ENCODE measurements around the gene GPR107. TPM values are rescaled to one million over a fixed set of nuclear protein-coding genes. Genes with fewer than 3 reads are reported as not detected.
A peak's percentile ranks its signal among the peaks of the same experiment; 100 is the strongest.

GPR107 gene
- total RNA-seq, 1 donor from 2014 or later: 25.5 TPM

GRCh38 chr9:130182381-130182909, 128.7 kb downstream of the GPR107 start:
- TF ChIP-seq POLR2A (IDR thresholded peaks at IDR 0.05) (no peak), POLR2AphosphoS5 (IDR thresholded peaks at IDR 0.05; ENCODE audit: insufficient read depth in 1 of 2, low read depth in 1 of 2) (peak in 1 of 2 donors; percentile 3)
- intact Hi-C loops (cut with DNase I): no loop called here
- Histone ChIP-seq H3K4me1 (peaks cover 57% of the 10 kb centered on the region), H3K27me3 (no peaks in the 10 kb centered on the region), H3K36me3 (no peaks in the 10 kb centered on the region), H3K4me3 (no peak overlapping the region), H3K27ac (peak overlapping the region; percentile 90), H3K9me3 (no peaks in the 10 kb centered on the region)
- no peak for DNase-seq (ENCODE audit: extremely low spot score in 2 of 2)

- no peak overlapping the region for H3K4me3 ChIP-seq
- TF ChIP-seq CTCF (IDR thresholded peaks at IDR 0.05) (no peak), POLR2AphosphoS5 (IDR thresholded peaks at IDR 0.05; ENCODE audit: insufficient read depth in 1 of 2, low read depth in 1 of 2) (no peak), POLR2A (IDR thresholded peaks at IDR 0.05) (no peak)
- H3K9me3 ChIP-seq: no peaks in the 10 kb centered on the region
- H3K27ac ChIP-seq: peak overlapping the region; percentile 90
- intact Hi-C loops (cut with DNase I): no loop called here
- H3K27me3 ChIP-seq: no peaks in the 10 kb centered on the region
- H3K4me1 ChIP-seq: peaks cover 62% of the 10 kb centered on the region
- H3K36me3 ChIP-seq: no peaks in the 10 kb centered on the region
- no peak for DNase-seq (ENCODE audit: extremely low spot score in 2 of 2)
Observed at GRCh38 chr9:130183133-130183762, 129.5 kb downstream of the GPR107 start.

GRCh38 chr9:130185017-130185416, 131.3 kb downstream of the GPR107 start:
- Histone ChIP-seq H3K4me1 (peaks cover 75% of the 10 kb centered on the region), H3K36me3 (no peaks in the 10 kb centered on the region), H3K9me3 (no peaks in the 10 kb centered on the region), H3K27me3 (no peaks in the 10 kb centered on the region), H3K27ac (peak overlapping the region; percentile 90), H3K4me3 (no peak overlapping the region)
- no peak for DNase-seq (ENCODE audit: extremely low spot score in 2 of 2)
- no peak for TF ChIP-seq POLR2A (IDR thresholded peaks at IDR 0.05)
- TF ChIP-seq POLR2AphosphoS5 (IDR thresholded peaks at IDR 0.05; ENCODE audit: insufficient read depth in 1 of 2, low read depth in 1 of 2): peak in 1 of 2 donors; percentile 9
- intact Hi-C loops (cut with DNase I): no loop called here

- no peak for TF ChIP-seq POLR2AphosphoS5 (IDR thresholded peaks at IDR 0.05; ENCODE audit: insufficient read depth in 1 of 2, low read depth in 1 of 2)
- no peak for TF ChIP-seq CTCF (IDR thresholded peaks at IDR 0.05)
- no peak for TF ChIP-seq POLR2A (IDR thresholded peaks at IDR 0.05)
- Histone ChIP-seq H3K27me3 (no peaks in the 10 kb centered on the region), H3K27ac (peak overlapping the region; percentile 90), H3K4me1 (peaks cover 78% of the 10 kb centered on the region), H3K4me3 (peak overlapping the region in 1 of 2 donors; percentile 30), H3K36me3 (no peaks in the 10 kb centered on the region), H3K9me3 (no peaks in the 10 kb centered on the region)
- intact Hi-C loops (cut with DNase I): no loop called here
- DNase-seq (ENCODE audit: extremely low spot score in 2 of 2): no peak
Observed at GRCh38 chr9:130185490-130186031, 131.9 kb downstream of the GPR107 start.

GRCh38 chr9:130186051-130186450, 132.3 kb downstream of the GPR107 start:
- intact Hi-C loops (cut with DNase I): no loop called here
- H3K27ac ChIP-seq: peak overlapping the region; percentile 90
- peak overlapping the region in 1 of 2 donors; percentile 30 for H3K4me3 ChIP-seq
- no peaks in the 10 kb centered on the region for H3K36me3 ChIP-seq
- TF ChIP-seq POLR2A (IDR thresholded peaks at IDR 0.05) (no peak), CTCF (IDR thresholded peaks at IDR 0.05) (no peak)
- DNase-seq (ENCODE audit: extremely low spot score in 2 of 2): no peak
- H3K9me3 ChIP-seq: no peaks in the 10 kb centered on the region
- peaks cover 78% of the 10 kb centered on the region for H3K4me1 ChIP-seq
- no peaks in the 10 kb centered on the region for H3K27me3 ChIP-seq
